MG63 (cell line): Measurements from ENCODE around the gene TXNDC2. TPM values are rescaled to one million over a fixed set of nuclear protein-coding genes. Genes with fewer than 3 reads are reported as not detected.

Source experiments
- DNase-seq: peaks from one replicate; pipeline ENCODE4 v3.0.0-alpha.2; 2020
- H3K27me3 ChIP-seq: fragments of 250-450 bp; sonication (Bioruptor Pico); 2 replicates; pipeline ENCODE4 v1.5.1; 2020; ENCODE audit warnings: mild to moderate bottlenecking, moderate library complexity
- H3K36me3 ChIP-seq: fragments of 250-450 bp; sonication (Bioruptor Pico); 2 replicates; pipeline ENCODE4 v1.5.1; 2020; ENCODE audit warnings: mild to moderate bottlenecking, moderate library complexity
- H3K4me3 ChIP-seq: fragments of 250-450 bp; sonication (Bioruptor Pico); 2 replicates; pipeline ENCODE4 v1.5.1; 2020; ENCODE audit warnings: mild to moderate bottlenecking, moderate library complexity
- H3K9me3 ChIP-seq: fragments of 250-450 bp; sonication (Bioruptor Pico); 2 replicates; pipeline ENCODE4 v1.5.1; 2020; ENCODE audit warnings: mild to moderate bottlenecking, moderate library complexity
- total RNA-seq: library from RNA; depleted of rRNA; stranded (reverse); fragments of >200 nt; shearing (Covaris generic); gene quantifications from 2 replicates; pipeline ENCODE4 v1.2.3, GENCODE V29; 2014; ENCODE audit warnings: low replicate concordance

TXNDC2 gene
- total RNA-seq, 1 experiment from 2014 or later = 0.33 TPM

GRCh38 chr18:9914584-9915290 lies 29.0 kb downstream of the TXNDC2 start:
- Histone ChIP-seq H3K36me3 (no peaks in the 10 kb centered on the region; the same call in 1 of the 2 replicates), H3K27me3 (no peaks in the 10 kb centered on the region), H3K4me3 (peak overlapping the region; percentile 92), H3K9me3 (peaks cover 2% of the 10 kb centered on the region; the same call in 1 of the 2 replicates)
- peak; percentile 85 for DNase-seq

- Histone ChIP-seq H3K27me3 (no peaks in the 10 kb centered on the region), H3K36me3 (no peaks in the 10 kb centered on the region; the same call in 1 of the 2 replicates), H3K9me3 (peaks cover 2% of the 10 kb centered on the region; the same call in 1 of the 2 replicates), H3K4me3 (peak overlapping the region; percentile 92)
- DNase-seq = no peak
Observed at GRCh38 chr18:9915291-9916076, 29.7 kb downstream of the TXNDC2 start.

- no peak for DNase-seq
- Histone ChIP-seq H3K9me3 (peaks cover 2% of the 10 kb centered on the region; the same call in 1 of the 2 replicates), H3K36me3 (no peaks in the 10 kb centered on the region; the same call in 1 of the 2 replicates), H3K4me3 (peak overlapping the region; percentile 92), H3K27me3 (no peaks in the 10 kb centered on the region)
Observed at GRCh38 chr18:9916077-9916639, 30.4 kb downstream of the TXNDC2 start.

GRCh38 chr18:9916808-9917207 lies 31.0 kb downstream of the TXNDC2 start:
- Histone ChIP-seq H3K36me3 (no peaks in the 10 kb centered on the region; the same call in 1 of the 2 replicates), H3K27me3 (no peaks in the 10 kb centered on the region), H3K9me3 (peaks cover 2% of the 10 kb centered on the region; the same call in 1 of the 2 replicates), H3K4me3 (no peak overlapping the region)
- DNase-seq = no peak

GRCh38 chr18:9918016-9918680 lies 32.4 kb downstream of the TXNDC2 start:
- Histone ChIP-seq H3K27me3 (no peaks in the 10 kb centered on the region), H3K36me3 (no peaks in the 10 kb centered on the region; the same call in 1 of the 2 replicates), H3K9me3 (no peaks in the 10 kb centered on the region), H3K4me3 (no peak overlapping the region)
- DNase-seq = no peak

GRCh38 chr18:9919564-9920232 lies 33.9 kb downstream of the TXNDC2 start:
- Histone ChIP-seq H3K27me3 (no peaks in the 10 kb centered on the region), H3K4me3 (no peak overlapping the region), H3K9me3 (no peaks in the 10 kb centered on the region), H3K36me3 (no peaks in the 10 kb centered on the region; the same call in 1 of the 2 replicates)
- no peak for DNase-seq

- no peaks in the 10 kb centered on the region; the same call in 1 of the 2 replicates for H3K36me3 ChIP-seq
- no peaks in the 10 kb centered on the region for H3K9me3 ChIP-seq
- H3K27me3 ChIP-seq = no peaks in the 10 kb centered on the region
- DNase-seq = no peak
- H3K4me3 ChIP-seq = no peak overlapping the region
Observed at GRCh38 chr18:9922592-9923311, 37.0 kb downstream of the TXNDC2 start.

- Histone ChIP-seq H3K36me3 (no peaks in the 10 kb centered on the region), H3K9me3 (no peaks in the 10 kb centered on the region), H3K27me3 (no peaks in the 10 kb centered on the region), H3K4me3 (no peak overlapping the region)
- no peak for DNase-seq
Observed at GRCh38 chr18:9924371-9924943, 38.7 kb downstream of the TXNDC2 start.

GRCh38 chr18:9925369-9925768 lies 39.6 kb downstream of the TXNDC2 start:
- no peak overlapping the region for H3K4me3 ChIP-seq
- no peaks in the 10 kb centered on the region for H3K9me3 ChIP-seq
- DNase-seq = no peak
- no peaks in the 10 kb centered on the region for H3K36me3 ChIP-seq
- H3K27me3 ChIP-seq = no peaks in the 10 kb centered on the region

GRCh38 chr18:9925795-9926194 lies 40.0 kb downstream of the TXNDC2 start:
- Histone ChIP-seq H3K9me3 (no peaks in the 10 kb centered on the region), H3K36me3 (no peaks in the 10 kb centered on the region), H3K27me3 (no peaks in the 10 kb centered on the region), H3K4me3 (no peak overlapping the region)
- DNase-seq = no peak

- Histone ChIP-seq H3K9me3 (no peaks in the 10 kb centered on the region), H3K4me3 (no peak overlapping the region), H3K27me3 (no peaks in the 10 kb centered on the region), H3K36me3 (no peaks in the 10 kb centered on the region)
- DNase-seq = no peak
Observed at GRCh38 chr18:9926223-9926894, 40.6 kb downstream of the TXNDC2 start.

GRCh38 chr18:9926977-9927376 lies 41.2 kb downstream of the TXNDC2 start:
- peaks cover 3% of the 10 kb centered on the region for H3K36me3 ChIP-seq
- no peak for DNase-seq
- no peaks in the 10 kb centered on the region for H3K9me3 ChIP-seq
- no peak overlapping the region for H3K4me3 ChIP-seq
- no peaks in the 10 kb centered on the region for H3K27me3 ChIP-seq

GRCh38 chr18:9927392-9928063 lies 41.8 kb downstream of the TXNDC2 start:
- Histone ChIP-seq H3K4me3 (no peak overlapping the region), H3K27me3 (no peaks in the 10 kb centered on the region), H3K9me3 (no peaks in the 10 kb centered on the region), H3K36me3 (peaks cover 9% of the 10 kb centered on the region)
- no peak for DNase-seq

GRCh38 chr18:9928646-9929259 lies 43.0 kb downstream of the TXNDC2 start:
- peaks cover 18% of the 10 kb centered on the region for H3K36me3 ChIP-seq
- H3K27me3 ChIP-seq = no peaks in the 10 kb centered on the region
- H3K9me3 ChIP-seq = no peaks in the 10 kb centered on the region
- H3K4me3 ChIP-seq = no peak overlapping the region
- DNase-seq = no peak
